ENCODE results near the gene CACNG3.
A peak's percentile ranks its signal among the peaks of the same experiment; 100 is the strongest.

The CACNG3 gene

GRCh38 chr16:24253192-24253591 is 2.9 kb upstream of the CACNG3 start:
- DNase-seq (ENCODE audit: low read depth), result peak; percentile 37
- TF ChIP-seq CTCF (IDR thresholded peaks at IDR 0.05; ENCODE audit: low read depth, low read length, missing control alignments), result peak; percentile 82
- H3K4me3 ChIP-seq (ENCODE audit: low read depth, low read length), result no peak overlapping the region

GRCh38 chr16:24257958-24258357 is 1.8 kb downstream of the CACNG3 start:
- no peak for DNase-seq (ENCODE audit: low read depth)

GRCh38 chr16:24258791-24259190 is 2.7 kb downstream of the CACNG3 start:
- DNase-seq (ENCODE audit: low read depth), result no peak
- TF ChIP-seq CTCF (IDR thresholded peaks at IDR 0.05; ENCODE audit: low read depth, low read length, missing control alignments), result no peak
- H3K4me3 ChIP-seq (ENCODE audit: low read depth, low read length), result no peak overlapping the region

More at GRCh38 chr16:24257958-24258357, 1.8 kb downstream of the CACNG3 start:
- no peak overlapping the region for H3K4me3 ChIP-seq (ENCODE audit: low read depth, low read length)
- TF ChIP-seq CTCF (IDR thresholded peaks at IDR 0.05; ENCODE audit: low read depth, low read length, missing control alignments), result no peak

- no peak for TF ChIP-seq CTCF (IDR thresholded peaks at IDR 0.05; ENCODE audit: low read depth, low read length, missing control alignments)
- no peak overlapping the region for H3K4me3 ChIP-seq (ENCODE audit: low read depth, low read length)
- DNase-seq (ENCODE audit: low read depth), result no peak
These were observed 6.7 kb downstream of the CACNG3 start for GRCh38 chr16:24262816-24263215.

GRCh38 chr16:24270721-24271442 is 14.7 kb downstream of the CACNG3 start:
- no peak overlapping the region for H3K4me3 ChIP-seq (ENCODE audit: low read depth, low read length)
- TF ChIP-seq CTCF (IDR thresholded peaks at IDR 0.05; ENCODE audit: low read depth, low read length, missing control alignments), result no peak

GRCh38 chr16:24272379-24272778 is 16.2 kb downstream of the CACNG3 start:
- no peak for DNase-seq (ENCODE audit: low read depth)
- H3K4me3 ChIP-seq (ENCODE audit: low read depth, low read length), result no peak overlapping the region
- no peak for TF ChIP-seq CTCF (IDR thresholded peaks at IDR 0.05; ENCODE audit: low read depth, low read length, missing control alignments)

More at GRCh38 chr16:24270721-24271442, 14.7 kb downstream of the CACNG3 start:
- DNase-seq (ENCODE audit: low read depth), result no peak

Data from GM12864 (cell line).